HL-60 (cell line): ENCODE data around the gene REEP3.

Experiments used
- POLR2AphosphoS5 ChIP-seq: IDR thresholded peaks from 2 replicates; pipeline ENCODE4 v1.6.1; 2012; ENCODE audit warnings: low read depth
- TF ChIP-seq, protein P1 (sequence below): IDR thresholded peaks from one replicate; pipeline ENCODE4 v1.5.1; 2011; ENCODE audit warnings: low read length, control low read depth, inconsistent platforms; ENCODE audit not compliant: insufficient read depth
- TF ChIP-seq, protein P2 (sequence below): IDR thresholded peaks from 2 replicates; pipeline ENCODE4 v1.6.1; 2012; ENCODE audit warnings: low read depth; ENCODE audit not compliant: insufficient replicate concordance

DNA sequence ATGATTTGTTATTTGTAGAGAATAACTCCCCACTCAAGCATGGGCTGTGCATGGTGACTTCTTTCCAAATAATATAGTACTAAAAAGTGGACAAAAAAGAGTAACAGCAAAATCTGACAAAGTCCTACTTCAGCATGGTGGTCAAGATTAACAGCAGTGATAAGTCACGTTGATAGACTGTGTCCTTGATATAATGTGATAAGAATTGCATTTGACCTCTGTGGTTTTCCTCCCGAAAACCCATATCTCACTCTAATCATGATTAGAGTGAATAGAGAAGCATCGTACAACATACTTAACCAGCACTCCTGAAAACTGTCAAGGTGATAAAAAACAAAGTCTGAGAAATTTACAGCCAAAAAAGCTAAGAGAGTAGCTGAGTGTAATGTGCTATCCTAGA lies 42.4 kb downstream of the REEP3 start:
- TF ChIP-seq, protein P1, sequence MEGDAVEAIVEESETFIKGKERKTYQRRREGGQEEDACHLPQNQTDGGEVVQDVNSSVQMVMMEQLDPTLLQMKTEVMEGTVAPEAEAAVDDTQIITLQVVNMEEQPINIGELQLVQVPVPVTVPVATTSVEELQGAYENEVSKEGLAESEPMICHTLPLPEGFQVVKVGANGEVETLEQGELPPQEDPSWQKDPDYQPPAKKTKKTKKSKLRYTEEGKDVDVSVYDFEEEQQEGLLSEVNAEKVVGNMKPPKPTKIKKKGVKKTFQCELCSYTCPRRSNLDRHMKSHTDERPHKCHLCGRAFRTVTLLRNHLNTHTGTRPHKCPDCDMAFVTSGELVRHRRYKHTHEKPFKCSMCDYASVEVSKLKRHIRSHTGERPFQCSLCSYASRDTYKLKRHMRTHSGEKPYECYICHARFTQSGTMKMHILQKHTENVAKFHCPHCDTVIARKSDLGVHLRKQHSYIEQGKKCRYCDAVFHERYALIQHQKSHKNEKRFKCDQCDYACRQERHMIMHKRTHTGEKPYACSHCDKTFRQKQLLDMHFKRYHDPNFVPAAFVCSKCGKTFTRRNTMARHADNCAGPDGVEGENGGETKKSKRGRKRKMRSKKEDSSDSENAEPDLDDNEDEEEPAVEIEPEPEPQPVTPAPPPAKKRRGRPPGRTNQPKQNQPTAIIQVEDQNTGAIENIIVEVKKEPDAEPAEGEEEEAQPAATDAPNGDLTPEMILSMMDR, result no peak
- TF ChIP-seq POLR2AphosphoS5, result no peak
- TF ChIP-seq, protein P2, sequence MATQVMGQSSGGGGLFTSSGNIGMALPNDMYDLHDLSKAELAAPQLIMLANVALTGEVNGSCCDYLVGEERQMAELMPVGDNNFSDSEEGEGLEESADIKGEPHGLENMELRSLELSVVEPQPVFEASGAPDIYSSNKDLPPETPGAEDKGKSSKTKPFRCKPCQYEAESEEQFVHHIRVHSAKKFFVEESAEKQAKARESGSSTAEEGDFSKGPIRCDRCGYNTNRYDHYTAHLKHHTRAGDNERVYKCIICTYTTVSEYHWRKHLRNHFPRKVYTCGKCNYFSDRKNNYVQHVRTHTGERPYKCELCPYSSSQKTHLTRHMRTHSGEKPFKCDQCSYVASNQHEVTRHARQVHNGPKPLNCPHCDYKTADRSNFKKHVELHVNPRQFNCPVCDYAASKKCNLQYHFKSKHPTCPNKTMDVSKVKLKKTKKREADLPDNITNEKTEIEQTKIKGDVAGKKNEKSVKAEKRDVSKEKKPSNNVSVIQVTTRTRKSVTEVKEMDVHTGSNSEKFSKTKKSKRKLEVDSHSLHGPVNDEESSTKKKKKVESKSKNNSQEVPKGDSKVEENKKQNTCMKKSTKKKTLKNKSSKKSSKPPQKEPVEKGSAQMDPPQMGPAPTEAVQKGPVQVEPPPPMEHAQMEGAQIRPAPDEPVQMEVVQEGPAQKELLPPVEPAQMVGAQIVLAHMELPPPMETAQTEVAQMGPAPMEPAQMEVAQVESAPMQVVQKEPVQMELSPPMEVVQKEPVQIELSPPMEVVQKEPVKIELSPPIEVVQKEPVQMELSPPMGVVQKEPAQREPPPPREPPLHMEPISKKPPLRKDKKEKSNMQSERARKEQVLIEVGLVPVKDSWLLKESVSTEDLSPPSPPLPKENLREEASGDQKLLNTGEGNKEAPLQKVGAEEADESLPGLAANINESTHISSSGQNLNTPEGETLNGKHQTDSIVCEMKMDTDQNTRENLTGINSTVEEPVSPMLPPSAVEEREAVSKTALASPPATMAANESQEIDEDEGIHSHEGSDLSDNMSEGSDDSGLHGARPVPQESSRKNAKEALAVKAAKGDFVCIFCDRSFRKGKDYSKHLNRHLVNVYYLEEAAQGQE, result no peak
